Measurements from ENCODE around the gene STS.

The STS gene

DNA sequence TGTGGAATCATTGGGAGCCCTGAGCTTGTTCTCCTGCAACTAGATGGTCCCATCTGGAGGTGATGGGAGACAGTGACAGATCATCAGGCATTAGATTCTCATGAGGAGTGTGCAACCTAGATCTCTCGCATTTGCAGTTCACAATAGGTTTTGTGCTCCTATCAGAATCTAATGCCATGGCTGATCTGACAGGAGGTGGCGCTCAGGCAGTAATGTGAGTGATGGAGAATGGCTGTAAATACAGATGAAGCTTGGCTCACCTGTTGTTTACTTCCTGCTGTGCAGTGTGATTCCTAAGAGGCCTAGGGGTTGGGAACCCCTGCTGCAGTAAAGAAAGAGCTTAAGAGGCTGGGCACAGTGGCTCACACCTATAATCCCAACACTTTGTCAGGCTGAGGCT lies 42.6 kb downstream of the STS start:
- DNase-seq: no peak

GRCh38 chrX:7191681-7192110 lies 44.2 kb downstream of the STS start:
- DNase-seq: peak; percentile 0

DNA sequence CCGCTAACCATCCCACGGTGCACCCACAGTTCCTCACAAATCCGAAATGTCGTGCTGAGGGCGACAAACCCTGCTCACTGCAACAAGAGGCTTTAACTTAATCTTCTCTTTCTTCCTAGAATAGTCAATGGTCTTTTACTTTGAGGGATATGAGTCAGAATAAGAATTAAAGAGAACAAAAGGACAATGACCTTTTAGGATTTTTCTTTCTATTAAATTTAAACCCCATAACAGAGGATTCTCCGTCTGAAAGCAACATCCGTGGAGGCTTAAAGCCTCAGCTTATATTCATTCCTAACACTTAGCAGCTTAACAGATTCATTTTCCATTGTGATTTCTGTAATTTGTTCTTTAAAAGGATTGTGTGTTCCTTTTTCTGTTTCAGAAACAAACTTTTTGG lies 45.4 kb downstream of the STS start:
- no peak for DNase-seq

- no peak for DNase-seq
Measured at GRCh38 chrX:7194606-7195005, 47.1 kb downstream of the STS start.
